CD4-positive, alpha-beta T cell (primary cell): ENCODE results near the gene GLYR1. TPM values are rescaled to one million over a fixed set of nuclear protein-coding genes. Genes with fewer than 3 reads are reported as not detected.
A peak's percentile ranks its signal among the peaks of the same experiment; 100 is the strongest.

Source experiments
- ATAC-seq: fragments of 200-7000 bp; cut with Tn5 transposase; one replicate; pipeline ENCODE4 v1.10.0; 2022; ENCODE audit warnings: mild to moderate bottlenecking; ENCODE audit not compliant: poor library complexity
- CTCF ChIA-PET: fragments of 350-600 bp; sonication (Branson Sonifier 250); formaldehyde crosslinking; loops from one replicate; lab custom pipeline; 2021; ENCODE audit warnings: antibody characterized with exemption, inconsistent platforms; lab: Charles Lee
- POLR2A ChIA-PET: fragments of 350-600 bp; sonication (Branson Sonifier 250); formaldehyde crosslinking; loops from one replicate; lab custom pipeline; 2021; ENCODE audit warnings: antibody characterized with exemption, inconsistent platforms; lab: Charles Lee
- DNase-seq, 14 experiments: peaks; one replicate each; pipeline ENCODE4 v3.0.0-alpha.2; 2013 to 2020; ENCODE audit warnings: mixed read lengths in 2 of 14
- H3K27ac ChIP-seq, 2 donors: one replicate each; pipeline versions ENCODE4 v1.5.1 to v1.7.0; 2013; ENCODE audit warnings: low read length in 2 of 2, low read depth in 1 of 2, mild to moderate bottlenecking in 1 of 2
- H3K27me3 ChIP-seq, 2 experiments: 1 replicate in 1 of 2; 2 replicates in 1 of 2; pipeline versions ENCODE4 v1.6.1 to v1.7.0; 2013; ENCODE audit warnings: low read length in 2 of 2, control low read depth in 1 of 2, mild to moderate bottlenecking in 1 of 2, moderate library complexity in 1 of 2; ENCODE audit not compliant: insufficient read depth in 2 of 2, control insufficient read depth in 1 of 2
- H3K36me3 ChIP-seq: one replicate; pipeline ENCODE4 v1.6.1; 2013; ENCODE audit warnings: low read length, control low read depth; ENCODE audit not compliant: insufficient read depth
- H3K4me1 ChIP-seq: one replicate; pipeline ENCODE4 v1.6.1; 2013; ENCODE audit warnings: low read length, control low read depth; ENCODE audit not compliant: insufficient read depth
- H3K4me3 ChIP-seq: one replicate; pipeline ENCODE4 v1.5.1; 2013; ENCODE audit warnings: mild to moderate bottlenecking, low read length, moderate library complexity
- H3K9me3 ChIP-seq, 2 experiments: 1 replicate in 1 of 2; 2 replicates in 1 of 2; pipeline versions ENCODE4 v1.6.1 to v1.7.0; 2013; ENCODE audit warnings: low read length in 2 of 2, mild to moderate bottlenecking in 2 of 2, control low read depth in 1 of 2, moderate library complexity in 1 of 2; ENCODE audit not compliant: control insufficient read depth in 1 of 2, insufficient read depth in 1 of 2
- H3K27ac Mint-ChIP-seq: one replicate; pipeline ENCODE4 v1.8.0; 2020; ENCODE audit warnings: mixed read lengths
- H3K27me3 Mint-ChIP-seq: one replicate; pipeline ENCODE4 v1.8.0; 2021; ENCODE audit warnings: mixed read lengths
- H3K36me3 Mint-ChIP-seq: one replicate; pipeline ENCODE4 v1.8.0; 2021; ENCODE audit warnings: low read depth, mixed read lengths
- H3K4me1 Mint-ChIP-seq: one replicate; pipeline ENCODE4 v1.8.0; 2021; ENCODE audit warnings: low read depth, mixed read lengths
- H3K4me3 Mint-ChIP-seq: one replicate; pipeline ENCODE4 v1.8.0; 2020; ENCODE audit warnings: mild to moderate bottlenecking, mixed read lengths
- H3K9me3 Mint-ChIP-seq: one replicate; pipeline ENCODE4 v1.8.0; 2020; ENCODE audit warnings: mixed read lengths
- intact Hi-C, 2 experiments: fragments of 100-400 bp; cut with DNase I in 1 of 2; cut with micrococcal nuclease in 1 of 2; formaldehyde crosslinking; loops; one replicate each; pipeline versions ENCODE4 v1.15.1 to v1.9.0; 2023 to 2025; cut with DNase I, micrococcal nuclease
- total RNA-seq, 174 experiments: library from RNA in 2 of 174; stranded (reverse) in 2 of 174; gene quantifications; one replicate each; pipeline ENCODE4 v1.2.3 and lab custom pipeline; 2021 to 2026
- TF ChIP-seq, protein P1 (sequence below): fragments of 200-600 bp; IDR thresholded peaks from one replicate; pipeline ENCODE4 v1.8.0; 2022; ENCODE audit warnings: antibody characterized with exemption, mild to moderate bottlenecking

Gene GLYR1
- total RNA-seq, 2 experiments from 2014 or later: 71.7 to 77.2 TPM

DNA sequence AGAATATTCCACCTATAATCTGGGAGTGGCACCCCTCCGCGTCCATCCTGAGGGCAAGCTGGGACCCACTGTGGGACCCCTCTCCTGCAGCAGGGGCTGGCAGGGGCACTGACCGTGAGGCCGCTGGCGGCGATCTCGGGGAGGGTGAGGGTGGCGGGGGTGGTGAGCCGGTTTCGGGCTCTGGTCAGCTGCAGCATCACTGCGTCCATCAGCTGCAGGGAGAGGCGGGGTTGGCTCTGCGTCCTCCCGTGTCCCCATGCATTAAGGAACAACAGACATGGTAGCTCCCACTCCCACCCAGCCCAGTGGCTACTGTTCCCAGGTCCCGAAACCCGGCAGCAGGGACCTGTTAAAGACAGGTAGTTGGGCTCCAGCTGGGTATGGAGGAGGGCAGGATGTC is 48.6 kb downstream of the GLYR1 start:
- no peak overlapping the region for H3K27ac Mint-ChIP-seq
- POLR2A ChIA-PET: no interaction called here
- intact Hi-C loops: no loop called here

DNA sequence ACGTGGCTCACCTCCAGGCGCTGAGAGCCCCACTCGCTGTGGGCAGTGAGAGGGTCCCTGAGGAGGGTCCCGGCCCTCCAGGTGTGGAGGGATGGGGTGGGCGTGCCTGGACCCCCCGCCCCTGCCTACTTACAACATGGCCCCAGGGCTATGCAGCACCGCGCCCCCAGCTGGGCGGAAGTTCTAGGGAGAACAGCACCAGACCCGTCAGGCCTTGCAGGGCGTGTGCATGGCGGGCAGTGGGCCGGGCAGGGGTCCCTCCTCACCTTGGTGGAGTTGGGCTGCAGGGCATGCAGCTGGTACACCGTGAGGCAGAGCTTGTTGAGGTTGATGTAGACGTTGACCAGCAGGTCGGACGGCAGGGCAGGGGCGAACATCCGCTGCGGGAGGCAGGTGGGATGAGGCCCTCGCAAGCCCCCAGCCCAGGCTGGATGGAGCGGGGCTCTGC is 49.3 kb downstream of the GLYR1 start:
- H3K36me3 ChIP-seq: peaks cover 14% of the 10 kb centered on the region
- ChIA-PET POLR2A (no interaction called here), CTCF (no interaction called here)
- no peak overlapping the region for H3K27ac ChIP-seq
- H3K27ac Mint-ChIP-seq: no peak overlapping the region
- intact Hi-C loops: no loop called here
- DNase-seq (no peak), ATAC-seq (no peak)
- H3K9me3 ChIP-seq: no peaks in the 10 kb centered on the region
- no peak overlapping the region for H3K4me3 Mint-ChIP-seq
- H3K4me1 ChIP-seq: peaks cover 22% of the 10 kb centered on the region
- H3K4me1 Mint-ChIP-seq: peaks cover 13% of the 10 kb centered on the region
- no peaks in the 10 kb centered on the region for H3K9me3 Mint-ChIP-seq
- H3K27me3 Mint-ChIP-seq: no peaks in the 10 kb centered on the region
- TF ChIP-seq, protein P1, sequence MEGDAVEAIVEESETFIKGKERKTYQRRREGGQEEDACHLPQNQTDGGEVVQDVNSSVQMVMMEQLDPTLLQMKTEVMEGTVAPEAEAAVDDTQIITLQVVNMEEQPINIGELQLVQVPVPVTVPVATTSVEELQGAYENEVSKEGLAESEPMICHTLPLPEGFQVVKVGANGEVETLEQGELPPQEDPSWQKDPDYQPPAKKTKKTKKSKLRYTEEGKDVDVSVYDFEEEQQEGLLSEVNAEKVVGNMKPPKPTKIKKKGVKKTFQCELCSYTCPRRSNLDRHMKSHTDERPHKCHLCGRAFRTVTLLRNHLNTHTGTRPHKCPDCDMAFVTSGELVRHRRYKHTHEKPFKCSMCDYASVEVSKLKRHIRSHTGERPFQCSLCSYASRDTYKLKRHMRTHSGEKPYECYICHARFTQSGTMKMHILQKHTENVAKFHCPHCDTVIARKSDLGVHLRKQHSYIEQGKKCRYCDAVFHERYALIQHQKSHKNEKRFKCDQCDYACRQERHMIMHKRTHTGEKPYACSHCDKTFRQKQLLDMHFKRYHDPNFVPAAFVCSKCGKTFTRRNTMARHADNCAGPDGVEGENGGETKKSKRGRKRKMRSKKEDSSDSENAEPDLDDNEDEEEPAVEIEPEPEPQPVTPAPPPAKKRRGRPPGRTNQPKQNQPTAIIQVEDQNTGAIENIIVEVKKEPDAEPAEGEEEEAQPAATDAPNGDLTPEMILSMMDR: no peak
- peaks cover under 1% of the 10 kb centered on the region for H3K36me3 Mint-ChIP-seq
- H3K27me3 ChIP-seq: no peaks in the 10 kb centered on the region
- no peak overlapping the region for H3K4me3 ChIP-seq

More for the DNA sequence above, 48.6 kb downstream of the GLYR1 start:
- DNase-seq: no peak
- Histone ChIP-seq H3K36me3 (peaks cover 14% of the 10 kb centered on the region), H3K9me3 (no peaks in the 10 kb centered on the region), H3K4me1 (peaks cover 24% of the 10 kb centered on the region), H3K4me3 (no peak overlapping the region), H3K27ac (no peak overlapping the region), H3K27me3 (no peaks in the 10 kb centered on the region)
- Mint-ChIP-seq H3K27me3 (no peaks in the 10 kb centered on the region), H3K4me3 (peak overlapping the region; percentile 20), H3K4me1 (peaks cover 19% of the 10 kb centered on the region), H3K9me3 (no peaks in the 10 kb centered on the region), H3K36me3 (peaks cover 7% of the 10 kb centered on the region)
- no peak for ATAC-seq
- TF ChIP-seq, protein P1: no peak
- CTCF ChIA-PET: no interaction called here

DNA sequence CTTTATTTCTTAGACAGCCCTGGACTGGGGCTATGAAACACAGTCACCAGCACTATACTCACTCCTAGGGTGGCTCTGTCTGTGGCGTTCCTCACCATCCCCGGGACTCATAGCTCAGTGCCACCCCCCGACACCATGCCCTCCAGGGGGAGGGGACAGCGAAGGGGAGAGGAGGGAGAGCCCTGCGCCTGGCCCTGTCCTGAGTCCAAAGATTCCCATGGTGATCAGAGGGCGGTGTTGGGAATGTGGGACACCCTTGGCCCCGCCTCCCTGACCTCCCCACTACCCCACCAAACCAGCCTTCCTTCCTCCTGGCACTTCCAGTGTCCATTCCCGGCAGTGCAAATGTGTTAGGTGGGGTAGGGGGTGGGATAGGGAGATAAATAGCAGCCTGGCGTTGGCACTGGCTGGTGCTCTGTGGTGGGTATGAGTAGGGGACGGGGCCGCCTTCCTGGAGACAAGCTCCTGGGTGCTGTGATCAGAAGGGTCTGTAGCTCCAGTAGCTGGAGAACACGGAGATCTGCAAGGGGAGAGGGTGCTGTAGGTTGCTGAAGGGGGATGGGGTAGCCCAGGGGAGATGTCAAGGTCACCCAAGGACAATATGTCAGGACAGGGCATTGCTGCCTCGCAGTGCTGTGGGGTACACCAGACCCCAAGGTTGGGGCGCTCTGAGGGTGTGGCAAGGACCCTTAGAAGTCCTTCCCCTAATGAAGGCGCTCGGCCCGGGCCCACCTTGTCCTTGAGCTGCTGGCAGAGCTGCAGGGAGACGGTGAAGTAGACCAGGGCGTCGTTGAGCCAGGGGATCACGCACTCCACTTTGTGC is 49.9 kb downstream of the GLYR1 start:
- TF ChIP-seq, protein P1: no peak
- Mint-ChIP-seq H3K4me3 (no peak overlapping the region), H3K9me3 (no peaks in the 10 kb centered on the region), H3K36me3 (no peaks in the 10 kb centered on the region), H3K4me1 (peaks cover 12% of the 10 kb centered on the region), H3K27me3 (no peaks in the 10 kb centered on the region), H3K27ac (no peak overlapping the region)
- Histone ChIP-seq H3K27me3 (no peaks in the 10 kb centered on the region), H3K27ac (no peak overlapping the region), H3K36me3 (peaks cover 14% of the 10 kb centered on the region), H3K4me3 (no peak overlapping the region), H3K4me1 (peaks cover 22% of the 10 kb centered on the region), H3K9me3 (no peaks in the 10 kb centered on the region)
- ChIA-PET POLR2A (no interaction called here), CTCF (no interaction called here)
- intact Hi-C loops: no loop called here
- ATAC-seq: no peak
- no peak for DNase-seq
